ENCODE results near the gene MAPK14.
"Not testable (repeated sequence)": the region's sequence is repeated elsewhere in the genome, so short reads cannot be mapped to it uniquely, and the experiment has no call there.

The MAPK14 gene

DNA sequence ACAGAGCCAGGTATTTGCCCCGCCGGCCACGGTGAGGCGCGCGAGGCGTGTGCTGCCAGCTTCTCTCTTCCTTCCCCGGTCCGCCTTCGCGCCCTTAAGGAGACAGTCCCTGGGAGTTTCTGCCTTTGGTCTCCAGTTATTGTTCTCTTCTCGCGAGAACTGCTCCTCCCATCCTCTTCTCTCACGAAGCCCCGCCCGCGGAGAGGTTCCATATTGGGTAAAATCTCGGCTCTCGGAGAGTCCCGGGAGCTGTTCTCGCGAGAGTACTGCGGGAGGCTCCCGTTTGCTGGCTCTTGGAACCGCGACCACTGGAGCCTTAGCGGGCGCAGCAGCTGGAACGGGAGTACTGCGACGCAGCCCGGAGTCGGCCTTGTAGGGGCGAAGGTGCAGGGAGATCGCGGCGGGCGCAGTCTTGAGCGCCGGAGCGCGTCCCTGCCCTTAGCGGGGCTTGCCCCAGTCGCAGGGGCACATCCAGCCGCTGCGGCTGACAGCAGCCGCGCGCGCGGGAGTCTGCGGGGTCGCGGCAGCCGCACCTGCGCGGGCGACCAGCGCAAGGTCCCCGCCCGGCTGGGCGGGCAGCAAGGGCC, at the start of gene MAPK14:
MAPK14 (plus strand) TSS at position 308 of the 587 bp plus-strand sequence. CDS start 350 bp downstream, outside the sequence.
- DNase-seq: peak; percentile 99

- DNase-seq: not testable (repeated sequence)
Measured at GRCh38 chr6:35980126-35980525, 47.5 kb upstream of the MAPK14 start.

DNA sequence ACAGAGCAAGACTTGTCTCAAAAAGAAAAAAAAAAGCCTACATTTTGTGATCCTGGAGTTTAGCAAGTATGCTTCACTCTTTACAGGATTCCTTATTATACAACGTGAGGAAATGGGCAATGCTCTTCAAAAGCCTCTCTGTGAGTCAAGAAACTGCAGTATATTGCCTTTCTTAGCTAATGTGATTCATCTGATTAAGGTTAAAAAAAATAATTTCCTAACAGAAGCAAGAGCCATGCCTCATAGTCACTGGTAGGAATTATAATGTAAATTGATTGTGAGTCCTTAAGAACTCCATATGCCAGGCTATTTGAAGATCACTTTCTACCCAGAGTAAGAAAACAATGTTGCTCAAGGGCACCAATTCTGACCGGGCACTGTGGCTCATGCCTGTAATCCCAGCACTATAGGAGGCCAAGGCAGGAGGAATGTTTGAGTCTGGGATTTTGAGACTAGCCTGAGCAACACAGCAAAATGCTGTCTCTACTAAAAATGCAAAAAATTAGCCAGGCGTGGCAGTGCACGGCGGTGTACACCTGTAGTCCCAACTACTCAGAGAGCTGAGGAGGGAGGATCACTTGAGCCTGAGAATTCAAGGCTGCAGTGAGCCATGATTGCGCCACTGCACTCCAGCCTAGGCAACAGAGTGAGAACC, 46.5 kb upstream of the MAPK14 start:
- DNase-seq: no peak

GRCh38 chr6:35984701-35985100, 42.9 kb upstream of the MAPK14 start:
- no peak for DNase-seq

- DNase-seq: not testable (repeated sequence)
Measured at GRCh38 chr6:35988047-35988446, 39.6 kb upstream of the MAPK14 start.

DNA sequence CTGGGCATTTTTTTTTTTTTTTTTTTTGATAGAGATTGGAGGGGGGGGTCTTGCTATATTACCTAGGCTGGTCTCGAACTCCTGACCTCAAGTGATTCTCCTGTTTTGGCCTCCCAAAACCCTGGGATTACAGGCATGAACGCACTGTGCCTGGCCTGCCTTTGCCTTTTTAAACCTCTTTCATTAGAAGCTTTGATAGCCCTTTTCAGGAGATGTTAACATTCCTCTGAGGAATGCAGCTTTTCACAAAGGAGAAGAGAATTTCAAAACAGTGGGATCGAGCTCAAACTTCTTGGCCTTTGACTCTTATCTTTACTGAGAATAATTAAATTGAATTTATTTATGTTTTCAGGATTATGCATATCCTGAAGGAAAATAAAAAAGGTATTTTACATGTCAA, 34.5 kb upstream of the MAPK14 start:
- DNase-seq: no peak

- DNase-seq: no peak
Measured at GRCh38 chr6:36000451-36000850, 27.2 kb upstream of the MAPK14 start.

DNA sequence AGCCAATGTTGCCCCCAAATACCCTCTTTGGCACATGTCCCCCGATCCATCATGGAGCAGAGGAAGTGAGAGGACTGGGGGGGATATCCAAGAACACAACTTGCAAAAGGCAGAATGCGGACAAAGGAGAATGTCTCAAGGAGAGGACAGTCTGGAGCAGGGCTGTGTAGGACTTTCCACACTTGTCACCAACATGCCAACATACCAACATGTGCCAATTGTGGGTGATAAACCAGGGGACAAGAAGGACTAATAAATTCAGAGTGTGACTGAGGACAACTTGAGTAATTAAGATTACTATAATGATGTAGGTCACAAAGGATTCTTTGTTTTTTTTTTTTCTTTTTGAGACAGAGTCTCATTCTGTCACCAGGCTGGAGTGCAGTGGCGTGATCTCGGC, 11.9 kb upstream of the MAPK14 start:
- no peak for DNase-seq

- no peak for DNase-seq
Measured at GRCh38 chr6:36018339-36018738, 9.3 kb upstream of the MAPK14 start.

- no peak for DNase-seq
Measured at GRCh38 chr6:36019167-36019566, 8.4 kb upstream of the MAPK14 start.

DNA sequence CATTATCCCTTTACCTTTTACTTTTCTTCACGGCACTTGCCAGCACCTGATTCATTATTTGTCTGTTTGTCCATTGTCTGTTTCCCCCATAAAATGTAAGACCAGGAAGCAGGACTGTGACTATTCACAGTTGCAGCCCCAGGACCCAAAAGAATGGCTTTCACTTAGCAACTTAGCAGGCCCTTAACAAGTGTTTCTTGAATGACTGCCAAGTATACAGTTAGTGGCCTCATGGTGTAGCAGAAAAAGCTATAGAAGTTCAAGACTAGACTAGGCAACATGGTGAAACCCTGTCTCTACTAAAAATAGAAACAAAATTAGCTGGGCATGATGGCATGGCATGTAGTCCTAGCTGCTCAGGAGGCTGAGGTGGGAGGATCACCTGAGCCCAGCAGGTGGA, 7.5 kb upstream of the MAPK14 start:
- DNase-seq: no peak

GRCh38 chr6:36023996-36024795, 3.4 kb upstream of the MAPK14 start, which contains the start of gene SLC26A8:
SLC26A8 (minus strand) TSS chr6:36024641; CDS start chr6:36019707, 4,934 bp downstream.
- no peak for DNase-seq

GRCh38 chr6:36025260-36025931, 2.2 kb upstream of the MAPK14 start:
- DNase-seq: no peak

DNA sequence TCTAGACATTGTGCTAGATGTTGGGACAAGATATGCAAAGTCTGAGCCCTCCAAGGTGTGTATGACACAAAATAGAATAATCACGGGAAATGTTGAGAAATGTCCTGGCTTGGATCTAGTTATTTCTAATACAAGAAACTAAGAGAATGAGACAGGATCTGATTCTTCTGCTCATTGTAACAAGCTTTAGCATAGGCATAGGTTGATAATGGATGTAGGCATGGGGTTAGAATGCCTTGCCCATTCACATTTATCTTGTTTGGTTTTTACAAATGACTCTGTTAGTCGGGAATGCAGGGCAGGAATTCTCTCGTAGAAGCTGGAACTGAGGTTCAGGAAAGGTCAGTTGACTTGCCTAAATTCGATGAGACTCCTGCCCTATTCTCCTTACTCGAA, 1.7 kb upstream of the MAPK14 start:
- DNase-seq: no peak

DNA sequence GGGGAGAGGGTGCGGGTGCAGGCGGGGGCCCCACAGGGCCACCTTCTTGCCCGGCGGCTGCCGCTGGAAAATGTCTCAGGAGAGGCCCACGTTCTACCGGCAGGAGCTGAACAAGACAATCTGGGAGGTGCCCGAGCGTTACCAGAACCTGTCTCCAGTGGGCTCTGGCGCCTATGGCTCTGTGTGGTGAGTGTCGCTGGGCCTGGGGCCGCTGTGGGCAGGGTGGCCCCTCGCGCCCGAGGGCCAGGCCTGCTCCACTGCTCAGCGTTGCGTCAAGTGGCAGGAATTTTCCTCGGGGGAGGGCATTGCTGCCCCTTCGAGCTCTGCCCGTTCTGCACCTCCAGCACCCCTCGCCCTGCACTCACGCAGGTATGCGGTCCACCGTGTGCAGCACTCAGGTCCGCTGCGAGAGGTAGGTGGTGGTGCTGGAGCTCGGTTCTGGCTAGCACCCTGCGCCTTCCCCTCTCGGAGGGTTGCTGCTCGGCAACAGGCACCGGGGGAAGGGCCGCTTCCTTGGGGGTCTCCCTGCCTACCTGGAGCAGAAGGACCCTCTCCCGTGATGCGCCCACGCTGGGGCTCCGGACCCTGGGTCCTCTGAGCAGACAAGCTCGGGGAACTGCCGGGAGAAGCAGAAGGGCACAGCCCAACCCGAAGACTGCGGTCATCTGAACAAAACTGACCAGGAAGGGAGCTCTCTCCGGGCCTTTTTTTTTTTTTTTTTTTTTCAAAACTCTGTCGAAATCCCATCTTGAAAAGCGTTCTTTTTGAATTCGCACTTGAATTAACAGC, 674 bp downstream of the MAPK14 start:
- DNase-seq: no peak

- peak; percentile 43 for DNase-seq
Measured at GRCh38 chr6:36028877-36029324, 1.3 kb downstream of the MAPK14 start.

DNA sequence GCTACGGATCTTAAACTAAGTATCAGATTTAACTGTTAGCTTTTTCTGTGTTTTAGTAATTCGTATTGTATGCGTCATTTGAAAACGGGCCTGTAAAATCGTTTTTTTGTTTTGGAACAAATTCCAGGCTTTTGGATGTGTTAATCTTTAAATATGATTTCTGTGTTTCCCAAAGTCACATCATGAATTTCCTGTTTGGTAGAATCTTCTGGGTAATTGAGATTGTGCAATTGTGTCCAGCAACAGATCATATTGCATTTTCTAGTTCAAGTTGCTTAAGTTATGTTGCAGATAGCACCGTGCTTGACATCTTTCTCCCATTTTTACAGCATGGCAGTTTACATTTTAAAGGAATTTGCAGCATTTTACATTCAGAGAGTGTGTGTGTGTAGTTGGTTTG, 1.9 kb downstream of the MAPK14 start:
- no peak for DNase-seq

- DNase-seq: no peak
Measured at GRCh38 chr6:36032261-36032660, 4.7 kb downstream of the MAPK14 start.

GRCh38 chr6:36033144-36033543, 5.5 kb downstream of the MAPK14 start:
- not testable (repeated sequence) for DNase-seq

GRCh38 chr6:36033935-36034334, 6.3 kb downstream of the MAPK14 start:
- DNase-seq: no peak

DNA sequence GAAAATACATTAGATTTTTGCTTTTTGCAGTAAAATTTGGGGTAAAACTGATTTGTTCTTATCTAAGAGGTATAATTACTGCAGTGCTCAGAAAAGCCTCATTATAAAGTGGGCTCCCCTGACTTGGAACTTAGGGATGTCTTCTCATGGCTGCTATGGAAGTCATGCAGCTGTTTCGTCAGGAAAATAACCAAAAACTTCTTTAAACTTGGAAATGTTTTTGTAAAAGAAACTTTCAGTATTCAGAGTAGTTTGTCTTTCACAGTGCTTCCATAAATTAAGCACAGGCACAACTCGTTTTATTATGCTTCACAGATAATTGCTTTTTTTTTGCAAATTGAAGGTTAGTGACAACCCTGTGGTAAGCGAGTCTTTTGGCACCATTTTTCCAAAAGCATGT, 6.8 kb downstream of the MAPK14 start:
- DNase-seq: no peak

DNA sequence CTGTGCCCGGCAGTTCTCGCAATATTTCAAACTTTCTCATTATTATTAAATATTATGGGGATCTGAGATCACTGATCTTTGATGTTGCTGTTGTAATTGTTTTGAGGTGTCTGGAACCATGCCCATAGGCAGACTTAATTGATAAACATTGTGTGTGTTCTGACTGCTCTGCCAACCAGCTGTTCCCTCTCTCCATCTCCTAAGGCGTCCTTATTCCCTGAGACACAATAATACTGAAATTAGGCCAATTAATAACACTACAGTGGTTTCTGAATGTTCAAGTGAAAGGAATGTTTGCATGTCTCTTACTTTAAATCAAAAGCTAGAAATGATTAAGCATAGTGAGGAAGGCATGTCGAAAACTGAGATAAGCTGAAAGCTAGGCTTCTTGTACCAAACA, 7.6 kb downstream of the MAPK14 start:
- DNase-seq: no peak

All from NCI-H2029 (cell line).